SJCRH30 (cell line): ENCODE measurements around the gene SWAP70. TPM values are rescaled to one million over a fixed set of nuclear protein-coding genes. Genes with fewer than 3 reads are reported as not detected.

Experiments
- DNase-seq, 2 experiments: peaks; one replicate each; pipeline ENCODE4 v3.0.0-alpha.2; 2015 to 2020
- H3K27ac ChIP-seq: fragments of 250-450 bp; sonication (Bioruptor Pico); 2 replicates; pipeline ENCODE4 v1.5.1; 2020; ENCODE audit warnings: mild to moderate bottlenecking, moderate library complexity
- H3K27me3 ChIP-seq: fragments of 250-450 bp; sonication (Bioruptor Pico); 2 replicates; pipeline ENCODE4 v1.5.1; 2020; ENCODE audit warnings: mild to moderate bottlenecking, moderate library complexity
- H3K36me3 ChIP-seq: fragments of 250-450 bp; sonication (Bioruptor Pico); 2 replicates; pipeline ENCODE4 v1.5.1; 2020; ENCODE audit warnings: mild to moderate bottlenecking, moderate library complexity
- H3K4me1 ChIP-seq: fragments of 250-450 bp; sonication (Bioruptor Pico); 2 replicates; pipeline ENCODE4 v1.5.1; 2020; ENCODE audit warnings: mild to moderate bottlenecking, moderate library complexity
- H3K4me3 ChIP-seq: fragments of 250-450 bp; sonication (Bioruptor Pico); 2 replicates; pipeline ENCODE4 v1.5.1; 2020; ENCODE audit warnings: mild to moderate bottlenecking, moderate library complexity
- H3K9me3 ChIP-seq: fragments of 250-450 bp; sonication (Bioruptor Pico); replicated peaks from 2 replicates; pipeline ENCODE4 v1.5.1; 2020; ENCODE audit warnings: mild to moderate bottlenecking, moderate library complexity
- total RNA-seq: library from RNA; depleted of rRNA; stranded (reverse); fragments of >200 nt; shearing (Covaris generic); gene quantifications from 2 replicates; pipeline ENCODE4 v1.2.3, GENCODE V29; 2014

The SWAP70 gene
- total RNA-seq, 1 experiment from 2014 or later: 25.4 TPM

- no peaks in the 10 kb centered on the region for H3K9me3 ChIP-seq
- no peaks in the 10 kb centered on the region for H3K27me3 ChIP-seq
- H3K36me3 ChIP-seq: peaks cover 10% of the 10 kb centered on the region; the same call in 1 of the 2 replicates
- H3K27ac ChIP-seq: no peak overlapping the region
- H3K4me1 ChIP-seq: peaks cover 4% of the 10 kb centered on the region
- no peak overlapping the region for H3K4me3 ChIP-seq
- no peak for DNase-seq
Measured at GRCh38 chr11:9714272-9714940, 50.5 kb downstream of the SWAP70 start.

DNA sequence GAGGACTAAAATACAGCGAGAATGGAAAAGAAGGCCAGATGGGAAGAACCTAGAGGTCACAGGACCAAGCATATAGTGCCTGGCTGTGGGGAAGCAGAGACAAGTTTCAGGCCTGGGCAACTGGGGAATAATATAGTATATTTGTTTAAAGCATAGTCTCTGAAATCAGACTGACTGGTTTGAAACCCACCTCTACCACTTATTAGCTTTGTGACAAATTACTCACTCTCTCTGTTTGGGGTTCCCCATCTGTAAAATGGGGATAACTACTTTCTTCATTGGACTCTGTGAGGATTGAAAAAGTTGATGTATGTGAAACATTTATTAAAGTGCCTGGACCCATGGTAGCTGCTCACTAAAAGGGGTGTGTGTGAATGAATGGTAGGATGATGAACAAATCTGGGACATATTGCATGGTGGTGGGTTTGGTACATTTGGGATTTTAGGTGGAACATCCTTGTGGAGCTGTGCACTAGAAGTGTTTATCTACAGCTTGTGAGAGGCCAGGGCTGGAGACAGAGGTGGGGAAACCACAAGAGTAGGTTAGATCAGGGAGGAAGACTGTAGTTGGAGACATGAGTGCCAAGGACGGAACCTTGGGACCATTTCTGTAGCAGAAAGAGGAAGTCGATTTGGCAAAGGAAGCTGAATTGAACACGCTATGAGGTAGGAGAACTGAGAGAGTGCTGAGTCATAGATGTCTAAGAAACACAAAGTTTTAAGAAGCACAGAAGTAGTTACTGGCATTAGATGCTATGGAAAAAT is 52.6 kb downstream of the SWAP70 start:
- DNase-seq: no peak
- no peaks in the 10 kb centered on the region for H3K9me3 ChIP-seq
- H3K36me3 ChIP-seq: peaks cover 10% of the 10 kb centered on the region; the same call in 1 of the 2 replicates
- peaks cover 4% of the 10 kb centered on the region for H3K4me1 ChIP-seq
- no peak overlapping the region for H3K27ac ChIP-seq
- no peaks in the 10 kb centered on the region for H3K27me3 ChIP-seq
- no peak overlapping the region for H3K4me3 ChIP-seq

- no peak for DNase-seq
- no peak overlapping the region for H3K4me3 ChIP-seq
- H3K27me3 ChIP-seq: no peaks in the 10 kb centered on the region
- no peak overlapping the region for H3K27ac ChIP-seq
- H3K9me3 ChIP-seq: no peaks in the 10 kb centered on the region
- peaks cover 10% of the 10 kb centered on the region; the same call in 1 of the 2 replicates for H3K36me3 ChIP-seq
- peaks cover 4% of the 10 kb centered on the region for H3K4me1 ChIP-seq
Measured at GRCh38 chr11:9717040-9717357, 53.1 kb downstream of the SWAP70 start.

DNA sequence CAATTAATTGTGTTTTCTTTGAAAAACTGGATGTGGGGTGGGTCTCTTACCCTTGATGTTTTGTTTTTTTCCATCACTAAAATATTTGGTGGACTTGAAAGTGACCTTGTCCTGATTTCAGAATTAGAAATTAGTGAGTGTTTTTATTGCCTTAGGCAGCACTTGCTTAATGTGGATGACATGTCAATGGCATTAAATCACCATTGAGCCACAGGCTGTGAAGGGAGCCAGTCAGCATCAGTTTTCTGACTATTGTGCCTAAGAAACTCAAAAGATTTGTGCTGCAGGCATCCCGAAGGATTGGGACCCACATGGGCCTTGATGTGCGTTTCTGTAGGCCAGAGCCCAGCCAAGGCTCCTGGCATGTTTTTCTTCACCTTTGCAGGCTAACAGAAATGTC is 53.8 kb downstream of the SWAP70 start:
- Histone ChIP-seq H3K27ac (no peak overlapping the region), H3K4me1 (peaks cover 4% of the 10 kb centered on the region), H3K36me3 (peaks cover 10% of the 10 kb centered on the region; the same call in 1 of the 2 replicates), H3K9me3 (no peaks in the 10 kb centered on the region), H3K4me3 (no peak overlapping the region), H3K27me3 (no peaks in the 10 kb centered on the region)
- no peak for DNase-seq

- H3K4me3 ChIP-seq: no peak overlapping the region
- H3K27me3 ChIP-seq: no peaks in the 10 kb centered on the region
- peaks cover 4% of the 10 kb centered on the region for H3K4me1 ChIP-seq
- no peak overlapping the region for H3K27ac ChIP-seq
- no peaks in the 10 kb centered on the region for H3K9me3 ChIP-seq
- DNase-seq: no peak
- H3K36me3 ChIP-seq: peaks cover 10% of the 10 kb centered on the region; the same call in 1 of the 2 replicates
Measured at GRCh38 chr11:9718147-9718546, 54.3 kb downstream of the SWAP70 start.

- DNase-seq: no peak
- H3K4me1 ChIP-seq: peaks cover 4% of the 10 kb centered on the region
- peaks cover 10% of the 10 kb centered on the region; the same call in 1 of the 2 replicates for H3K36me3 ChIP-seq
- H3K4me3 ChIP-seq: no peak overlapping the region
- no peaks in the 10 kb centered on the region for H3K27me3 ChIP-seq
- no peak overlapping the region for H3K27ac ChIP-seq
- H3K9me3 ChIP-seq: no peaks in the 10 kb centered on the region
Measured at GRCh38 chr11:9719566-9720289, 55.9 kb downstream of the SWAP70 start.

DNA sequence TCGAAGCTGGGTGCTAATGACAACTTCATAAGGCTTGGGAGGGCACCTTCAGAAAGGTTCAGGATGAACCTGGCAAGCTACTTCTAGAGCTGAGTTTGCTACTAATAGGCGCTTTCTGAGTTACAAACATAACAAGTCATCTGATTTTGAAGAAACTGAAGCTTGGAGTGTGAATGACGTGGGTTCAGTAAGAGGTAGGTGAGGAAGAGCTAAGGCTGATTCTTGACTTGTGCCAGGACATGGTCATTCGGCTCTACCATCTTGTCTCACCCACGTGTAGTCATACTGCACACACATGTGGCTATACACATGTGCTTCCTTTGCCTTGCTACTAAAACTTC is 56.4 kb downstream of the SWAP70 start:
- H3K27me3 ChIP-seq: no peaks in the 10 kb centered on the region
- H3K4me3 ChIP-seq: no peak overlapping the region
- DNase-seq: no peak
- H3K4me1 ChIP-seq: peaks cover 4% of the 10 kb centered on the region
- H3K36me3 ChIP-seq: peaks cover 9% of the 10 kb centered on the region; the same call in 1 of the 2 replicates
- H3K9me3 ChIP-seq: no peaks in the 10 kb centered on the region
- H3K27ac ChIP-seq: no peak overlapping the region

- no peak for DNase-seq
- no peak overlapping the region for H3K4me3 ChIP-seq
- H3K4me1 ChIP-seq: peaks cover 4% of the 10 kb centered on the region
- H3K27ac ChIP-seq: no peak overlapping the region
- no peaks in the 10 kb centered on the region for H3K9me3 ChIP-seq
- peaks cover 3% of the 10 kb centered on the region; the same call in 1 of the 2 replicates for H3K36me3 ChIP-seq
- no peaks in the 10 kb centered on the region for H3K27me3 ChIP-seq
Measured at GRCh38 chr11:9722023-9722422, 58.1 kb downstream of the SWAP70 start.

- Histone ChIP-seq H3K27me3 (no peaks in the 10 kb centered on the region), H3K27ac (no peak overlapping the region), H3K4me3 (no peak overlapping the region), H3K4me1 (peaks cover 1% of the 10 kb centered on the region), H3K9me3 (no peaks in the 10 kb centered on the region), H3K36me3 (peaks cover 7% of the 10 kb centered on the region)
- DNase-seq: no peak
Measured at GRCh38 chr11:9722893-9723292, 59.0 kb downstream of the SWAP70 start.

DNA sequence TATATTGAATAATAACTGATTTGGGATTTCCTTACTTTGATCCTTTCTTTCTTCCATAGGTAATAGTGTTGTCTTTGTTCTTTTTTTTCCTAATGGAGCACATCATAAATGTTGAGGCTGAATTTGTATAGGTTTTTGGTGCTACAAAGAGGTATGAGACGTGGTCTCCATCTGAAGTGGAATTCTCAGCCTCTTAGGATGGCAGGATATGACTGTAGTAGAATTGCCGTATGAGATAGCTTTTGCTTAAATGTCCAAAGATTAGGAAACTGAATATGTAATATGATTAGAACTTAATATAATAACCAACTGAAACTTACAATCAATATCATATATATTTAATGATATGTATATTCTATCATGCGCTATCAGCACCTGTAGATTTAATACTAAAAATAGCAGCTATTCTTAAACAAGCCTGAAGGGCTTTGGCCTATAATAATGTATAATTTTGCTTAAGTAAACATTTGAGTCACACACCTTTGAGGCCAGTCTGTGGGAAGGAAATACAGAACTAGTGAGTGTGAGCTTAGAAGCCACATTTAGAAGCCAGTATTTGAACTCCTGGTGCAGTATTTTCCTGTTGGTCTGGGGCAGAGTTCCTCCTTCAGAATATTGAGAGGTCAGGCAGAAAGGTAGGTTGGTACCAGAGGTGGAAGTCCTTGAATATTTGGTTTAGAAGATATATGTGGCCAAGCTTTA is 62.6 kb downstream of the SWAP70 start:
- no peaks in the 10 kb centered on the region for H3K9me3 ChIP-seq
- H3K36me3 ChIP-seq: peaks cover 24% of the 10 kb centered on the region
- no peak overlapping the region for H3K27ac ChIP-seq
- DNase-seq: no peak
- H3K27me3 ChIP-seq: no peaks in the 10 kb centered on the region
- H3K4me1 ChIP-seq: no peaks in the 10 kb centered on the region
- H3K4me3 ChIP-seq: no peak overlapping the region

DNA sequence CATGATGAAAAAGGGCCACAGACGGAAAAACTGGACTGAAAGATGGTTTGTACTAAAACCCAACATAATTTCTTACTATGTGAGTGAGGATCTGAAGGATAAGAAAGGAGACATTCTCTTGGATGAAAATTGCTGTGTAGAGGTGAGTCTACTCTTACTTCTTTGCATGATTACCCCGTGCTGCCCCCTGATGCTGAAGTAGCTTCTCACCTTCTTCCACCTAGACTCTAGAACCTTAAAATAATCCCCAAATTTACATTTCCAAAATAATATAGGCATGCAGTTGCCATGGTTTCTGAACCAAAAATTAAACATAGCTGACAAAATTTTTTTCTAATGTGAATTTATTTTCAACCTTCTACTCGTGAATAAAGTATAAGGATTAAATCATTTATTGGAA is 64.2 kb downstream of the SWAP70 start:
- DNase-seq: no peak
- Histone ChIP-seq H3K4me3 (no peak overlapping the region), H3K4me1 (no peaks in the 10 kb centered on the region), H3K27me3 (no peaks in the 10 kb centered on the region), H3K36me3 (peaks cover 31% of the 10 kb centered on the region), H3K9me3 (no peaks in the 10 kb centered on the region), H3K27ac (no peak overlapping the region)

DNA sequence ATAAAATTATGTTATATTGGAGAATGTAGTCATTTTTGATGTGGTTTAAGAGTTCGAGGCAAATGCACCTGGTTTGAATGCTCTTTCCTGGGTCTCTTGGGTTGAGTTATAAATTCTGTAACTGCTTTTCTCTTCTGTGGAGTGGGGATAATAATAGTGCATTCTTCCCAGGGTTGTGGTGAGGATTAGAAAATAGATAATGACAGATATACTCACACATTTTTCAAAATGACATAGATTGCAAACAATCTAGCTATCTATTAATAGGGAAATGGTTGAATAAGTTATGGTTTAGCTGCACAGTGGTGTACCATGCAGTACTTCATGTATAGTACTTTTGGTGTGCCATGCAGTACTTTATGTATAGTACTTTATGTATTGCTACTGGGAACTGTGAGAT is 67.4 kb downstream of the SWAP70 start:
- H3K36me3 ChIP-seq: peaks cover 42% of the 10 kb centered on the region
- H3K9me3 ChIP-seq: peaks cover 4% of the 10 kb centered on the region; the same call in 1 of the 2 replicates
- no peaks in the 10 kb centered on the region for H3K4me1 ChIP-seq
- DNase-seq: no peak
- H3K4me3 ChIP-seq: no peak overlapping the region
- no peaks in the 10 kb centered on the region for H3K27me3 ChIP-seq
- H3K27ac ChIP-seq: no peak overlapping the region

- Histone ChIP-seq H3K4me3 (no peak overlapping the region), H3K27me3 (no peaks in the 10 kb centered on the region), H3K36me3 (peaks cover 42% of the 10 kb centered on the region), H3K4me1 (no peaks in the 10 kb centered on the region), H3K9me3 (peaks cover 4% of the 10 kb centered on the region; the same call in 1 of the 2 replicates), H3K27ac (no peak overlapping the region)
- no peak for DNase-seq
Measured at GRCh38 chr11:9732453-9732852, 68.6 kb downstream of the SWAP70 start.

DNA sequence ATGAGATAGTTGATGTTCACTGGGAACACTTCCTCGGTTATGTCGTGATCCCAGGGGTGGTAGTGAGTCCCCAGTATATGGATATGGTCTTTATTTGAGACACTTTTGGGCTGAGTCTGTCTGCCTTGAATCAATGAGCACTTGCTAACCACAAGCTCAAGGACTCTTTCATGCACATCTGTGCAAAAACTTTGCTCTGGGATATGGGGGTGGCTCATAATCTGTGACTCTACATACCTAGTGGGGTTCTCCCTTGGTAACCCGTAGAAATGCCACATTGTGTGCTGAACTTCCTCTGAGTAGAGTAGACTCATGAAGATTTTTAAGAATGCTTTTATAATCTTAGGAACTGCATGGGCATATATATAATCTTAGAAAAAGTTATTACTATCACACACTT is 69.3 kb downstream of the SWAP70 start:
- H3K36me3 ChIP-seq: peaks cover 40% of the 10 kb centered on the region
- H3K27me3 ChIP-seq: no peaks in the 10 kb centered on the region
- no peak overlapping the region for H3K27ac ChIP-seq
- peaks cover 4% of the 10 kb centered on the region; the same call in 1 of the 2 replicates for H3K9me3 ChIP-seq
- no peaks in the 10 kb centered on the region for H3K4me1 ChIP-seq
- DNase-seq: no peak
- H3K4me3 ChIP-seq: no peak overlapping the region
